Smooth muscle cell of the brain vasculature (primary cell): ENCODE results near the gene SSBP4.

Experiments used
- DNase-seq: peaks from one replicate; pipeline ENCODE4 v3.0.0-alpha.2; 2012; ENCODE audit warnings: low read depth, low spot score

SSBP4 gene

GRCh38 chr19:18444513-18444912, 25.3 kb downstream of the SSBP4 start:
- DNase-seq = no peak

- DNase-seq = no peak
Measured at GRCh38 chr19:18445262-18445948, 26.2 kb downstream of the SSBP4 start.

- no peak for DNase-seq
Measured at GRCh38 chr19:18446145-18446810, 27.1 kb downstream of the SSBP4 start.

GRCh38 chr19:18446811-18447359, 27.7 kb downstream of the SSBP4 start:
- no peak for DNase-seq

GRCh38 chr19:18449552-18449951, 30.4 kb downstream of the SSBP4 start:
- DNase-seq = no peak

GRCh38 chr19:18450021-18450930, 31.1 kb downstream of the SSBP4 start:
- no peak for DNase-seq

GRCh38 chr19:18450931-18451836, 32.0 kb downstream of the SSBP4 start:
- no peak for DNase-seq

- DNase-seq = no peak
Measured at GRCh38 chr19:18452386-18452785, 33.2 kb downstream of the SSBP4 start.

DNA sequence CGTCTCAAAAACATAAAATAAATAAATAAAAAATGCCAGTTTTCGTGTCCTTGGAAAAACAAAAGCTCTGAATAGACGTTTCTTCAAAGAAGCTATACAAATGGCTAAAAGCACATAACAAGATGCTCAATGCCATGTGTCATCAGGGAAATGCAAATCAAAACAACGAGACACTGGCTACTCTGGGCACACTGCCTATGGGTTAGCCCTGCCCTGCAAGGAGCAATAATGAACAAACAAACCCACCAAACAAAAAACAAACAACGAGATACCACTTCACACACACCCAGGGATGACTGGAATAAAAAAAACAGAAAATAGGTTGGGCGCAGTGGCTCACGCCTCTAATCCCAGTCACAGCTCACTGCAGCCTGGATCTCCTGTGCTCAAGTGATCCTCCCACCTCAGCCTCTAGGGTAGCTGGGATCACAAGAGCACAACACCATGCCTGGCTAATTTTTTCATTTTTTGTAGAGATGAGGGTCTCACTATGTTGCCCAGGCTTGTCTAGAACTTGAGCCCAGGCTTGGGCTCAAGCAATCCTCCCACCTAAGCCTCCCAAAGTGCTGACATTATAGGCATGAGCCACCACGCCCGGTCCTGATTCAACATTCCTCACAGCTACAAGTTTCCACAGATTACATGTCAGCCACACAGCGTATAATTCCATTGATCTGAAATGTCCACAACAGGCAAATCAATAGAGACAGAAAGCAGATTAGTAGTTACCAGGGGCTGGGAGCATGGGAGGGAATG, 34.2 kb downstream of the SSBP4 start:
- DNase-seq = no peak

- no peak for DNase-seq
Measured at GRCh38 chr19:18456279-18456678, 37.1 kb downstream of the SSBP4 start.

DNA sequence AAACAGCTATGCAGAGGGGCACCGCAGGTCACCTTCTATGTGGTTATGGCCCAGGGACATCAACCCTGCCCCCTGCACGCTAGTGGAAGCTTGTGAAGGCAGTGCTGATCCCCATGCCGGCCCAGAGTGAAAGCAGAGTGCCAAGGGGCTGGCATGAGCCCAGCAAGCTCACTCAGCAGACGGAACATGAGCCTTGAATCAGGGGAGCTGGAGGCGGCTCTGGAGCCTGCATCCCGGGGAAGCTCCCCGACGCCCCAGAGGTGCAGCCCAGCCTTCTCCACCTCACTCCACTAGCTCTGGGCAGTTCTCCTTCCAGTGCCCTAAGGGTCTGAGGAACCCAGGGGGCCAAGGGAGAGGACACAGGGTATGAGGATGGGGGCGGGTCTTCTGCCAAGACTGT, 37.8 kb downstream of the SSBP4 start:
- no peak for DNase-seq

DNA sequence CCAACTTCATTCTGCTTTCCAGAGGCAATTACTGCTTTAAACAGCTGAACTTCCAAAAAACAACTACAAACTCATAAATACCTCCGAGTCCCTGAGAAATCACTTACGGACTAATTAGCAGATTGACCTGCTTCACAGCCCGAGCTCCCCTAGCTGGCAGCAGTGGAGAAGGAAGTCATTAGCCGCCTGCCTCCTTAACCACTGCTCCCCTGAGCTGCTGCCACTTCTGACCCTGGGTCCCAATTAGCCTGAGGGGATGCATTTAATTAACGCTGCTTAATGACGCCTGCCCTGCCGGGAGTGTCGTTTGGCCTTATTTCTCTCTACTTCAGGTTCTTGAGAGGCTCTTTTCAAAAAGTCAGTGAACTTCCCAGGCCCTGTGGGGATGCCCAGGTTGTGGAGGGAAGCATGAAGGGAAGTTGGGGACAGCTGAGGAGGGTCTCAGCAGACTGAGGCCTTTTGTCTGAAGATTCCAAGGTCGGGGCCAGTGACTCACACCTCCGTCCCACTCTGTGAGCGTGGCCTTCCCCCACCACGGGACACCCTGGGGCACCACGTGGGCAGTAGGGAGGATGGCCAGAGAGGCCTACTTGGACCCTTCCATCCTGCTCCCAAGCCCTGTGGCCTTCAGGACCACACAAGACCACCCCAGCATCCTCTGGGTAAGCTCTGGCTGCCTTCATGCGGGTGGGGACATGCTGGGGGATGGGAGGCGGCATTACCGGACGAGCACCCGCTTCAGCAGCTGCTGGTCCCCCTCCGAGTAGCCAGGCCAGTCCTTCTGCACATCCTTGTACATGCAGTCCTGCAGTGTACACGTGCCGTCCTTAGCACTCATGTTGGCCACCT, 38.5 kb downstream of the SSBP4 start:
- DNase-seq = no peak

DNA sequence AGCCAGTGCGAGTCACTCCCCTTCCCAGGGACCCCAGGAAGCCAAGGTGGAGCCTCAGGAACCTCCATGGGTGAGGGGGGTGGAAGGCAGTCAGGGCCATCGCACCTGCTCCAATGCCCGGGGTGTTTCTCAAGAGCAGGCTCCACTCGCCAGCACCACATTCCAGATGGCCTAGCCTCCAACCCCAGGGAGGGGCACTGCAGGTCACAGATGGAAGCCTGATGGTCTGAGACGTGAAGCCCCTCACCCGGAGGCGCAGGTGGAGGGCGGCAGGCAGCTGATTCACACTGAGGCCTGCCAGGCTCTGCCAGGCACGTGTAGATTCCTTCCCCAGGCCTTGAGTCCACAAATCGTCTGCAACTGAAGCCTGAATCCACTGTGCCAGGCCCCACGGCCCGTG, 41.7 kb downstream of the SSBP4 start:
- DNase-seq = no peak

- DNase-seq = no peak
Measured at GRCh38 chr19:18461471-18461870, 42.3 kb downstream of the SSBP4 start.

DNA sequence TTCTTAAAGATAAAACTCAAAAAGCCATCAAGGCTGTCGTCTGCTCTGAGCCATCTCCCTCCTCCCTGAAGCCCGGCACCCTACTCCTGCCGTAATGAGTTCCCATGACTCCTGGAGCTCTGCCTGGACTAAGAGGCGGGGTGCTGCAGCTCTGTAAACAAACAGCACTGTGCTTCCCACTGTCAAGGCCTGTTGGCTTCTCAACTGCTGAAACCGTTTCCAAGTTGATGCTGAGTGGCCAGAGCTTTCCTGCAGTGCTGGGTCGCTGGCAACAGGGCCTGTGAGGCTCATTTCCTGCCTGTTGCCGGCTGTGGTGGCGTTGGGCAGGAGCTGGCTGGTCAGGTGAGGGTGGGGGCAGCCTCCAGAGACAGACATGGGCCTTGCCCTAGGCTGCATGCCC, 45.4 kb downstream of the SSBP4 start:
- DNase-seq = peak; percentile 79

GRCh38 chr19:18465214-18465963, 46.2 kb downstream of the SSBP4 start:
- DNase-seq = no peak

- DNase-seq = no peak
Measured at GRCh38 chr19:18465964-18466339, 46.8 kb downstream of the SSBP4 start.

DNA sequence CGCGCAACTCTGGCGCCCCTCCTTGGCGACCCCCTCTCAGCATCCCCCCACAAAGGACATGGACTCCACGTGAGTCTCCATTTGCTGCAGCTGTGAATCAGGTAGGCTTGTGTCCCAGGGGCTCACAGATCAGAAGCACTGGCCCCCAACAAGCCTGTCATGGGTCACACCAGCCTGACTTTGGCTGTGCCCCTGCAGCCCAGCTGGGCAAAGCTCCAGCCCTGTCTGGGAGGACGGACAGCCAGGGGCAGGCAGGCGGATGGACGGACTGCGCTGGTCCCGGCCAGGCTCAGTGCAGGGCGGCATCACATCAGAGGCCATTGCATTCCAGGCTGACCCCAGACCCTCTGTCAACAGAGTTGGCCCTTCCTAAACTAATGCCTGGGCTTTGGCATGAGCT, 47.2 kb downstream of the SSBP4 start:
- DNase-seq = no peak

GRCh38 chr19:18467978-18468377, 48.8 kb downstream of the SSBP4 start:
- no peak for DNase-seq
